Lung (tissue), 12 donors: ENCODE data around the gene MRPS17. TPM values are rescaled to one million over a fixed set of nuclear protein-coding genes. Genes with fewer than 3 reads are reported as not detected.
A peak's percentile ranks its signal among the peaks of the same experiment; 100 is the strongest.

ENCODE experiments used
- ATAC-seq: fragments of 200-7000 bp; cut with Tn5 transposase; one replicate; pipeline ENCODE4 v1.9.1; 2020; ENCODE audit warnings: moderate number of reproducible peaks; ENCODE audit not compliant: insufficient read depth, low FRiP score
- DNase-seq, 3 donors: peaks; one replicate each; pipeline ENCODE4 v3.0.0-alpha.2; 2013 to 2017
- H3K27ac ChIP-seq, 2 donors: one replicate each; pipeline ENCODE4 v1.5.1; 2013; ENCODE audit warnings: mild to moderate bottlenecking in 2 of 2, moderate library complexity in 2 of 2, control low read depth in 1 of 2, inconsistent platforms in 1 of 2, low read depth in 1 of 2, low read length in 1 of 2
- H3K27me3 ChIP-seq, 3 donors: one replicate each; pipeline ENCODE4 v1.5.1; 2013; ENCODE audit warnings: low read length in 2 of 3; ENCODE audit not compliant: control insufficient read depth in 3 of 3, insufficient read depth in 3 of 3
- H3K36me3 ChIP-seq, 4 donors: one replicate each; pipeline ENCODE4 v1.5.1; 2013; ENCODE audit warnings: low read length in 4 of 4, mild to moderate bottlenecking in 1 of 4, moderate library complexity in 1 of 4; ENCODE audit not compliant: control insufficient read depth in 4 of 4, insufficient read depth in 4 of 4
- H3K4me1 ChIP-seq, 5 donors: one replicate each; pipeline ENCODE4 v1.5.1; 2013; ENCODE audit warnings: low read length in 5 of 5, mild to moderate bottlenecking in 2 of 5, moderate library complexity in 1 of 5; ENCODE audit not compliant: control insufficient read depth in 5 of 5, insufficient read depth in 5 of 5
- H3K4me3 ChIP-seq: one replicate; pipeline ENCODE4 v1.5.1; 2013; ENCODE audit warnings: mild to moderate bottlenecking, control low read depth, moderate library complexity
- H3K9ac ChIP-seq, 2 donors: one replicate each; pipeline ENCODE4 v1.5.1; 2013; ENCODE audit warnings: low read length in 2 of 2, control low read depth in 1 of 2; ENCODE audit not compliant: insufficient read depth in 1 of 2
- H3K9me3 ChIP-seq, 4 donors: one replicate each; pipeline ENCODE4 v1.5.1; 2013; ENCODE audit warnings: low read length in 3 of 4, mild to moderate bottlenecking in 1 of 4, moderate library complexity in 1 of 4; ENCODE audit not compliant: control insufficient read depth in 4 of 4, insufficient read depth in 3 of 4
- WGBS, 2 donors: extraction: QIAGEN DNeasy Blood & Tissue Kit; methylation state at CpG; one replicate each; pipeline ENCODE4 v1.1.7; 2013; 5-methylcytosine and 5-hydroxymethylcytosine counted together
- polyA plus RNA-seq, 2 donors: library from polyadenylated mRNA; stranded (reverse); fragments of 200-250 nt; gene quantifications; one replicate each; pipeline ENCODE4 v1.2.1, GENCODE V29; 2013
- total RNA-seq, 2 donors: library from RNA; depleted of rRNA in 1 of 2; stranded (reverse); fragments of >200 nt in 1 of 2; gene quantifications; one replicate each; pipeline ENCODE4 v1.2.1, GENCODE V29; 2014 to 2021
- TF ChIP-seq, protein P1 (sequence below): IDR thresholded peaks from 2 replicates; pipeline ENCODE4 v1.5.1; 2012; ENCODE audit warnings: mild to moderate bottlenecking; ENCODE audit errors: control extremely low read depth, extremely low read depth
- donor health status: control.
- donor health status: control.
- donor health status: Bipolar disorder and iron deficiency.
- donor health status: healthy.
- donor health status: DM: yes; HTN: yes; CAD: no.

Gene MRPS17
- total and polyA plus RNA-seq, 4 donors: 6.4 to 14.8 (median 12.6) TPM

DNA sequence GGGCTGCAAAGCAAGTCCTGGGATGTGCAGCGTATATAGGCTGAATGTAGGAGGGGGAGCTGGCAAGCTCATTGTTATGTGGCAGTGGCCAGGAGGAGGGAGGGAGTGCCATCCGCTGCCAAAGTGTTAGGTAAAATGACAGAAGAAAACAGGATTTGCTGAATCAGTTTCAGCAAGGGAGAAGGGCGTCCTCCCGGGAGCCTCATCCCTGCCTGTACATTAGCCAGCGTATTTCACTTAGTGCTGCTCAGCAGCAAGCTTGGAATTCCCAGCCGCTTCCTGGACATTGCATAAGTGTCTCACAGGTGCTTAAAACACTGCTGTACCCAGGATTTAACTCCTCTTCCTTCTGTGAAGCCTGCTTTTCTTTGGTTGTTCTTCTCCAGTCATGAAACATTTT, 15.2 kb downstream of the MRPS17 start:
- Histone ChIP-seq H3K27me3 (no peaks in the 10 kb centered on the region), H3K4me1 (peaks cover 4 to 13% (median 6%) of the 10 kb centered on the region in 5 donors), H3K27ac (peak overlapping the region in 1 of 2 donors; percentile 88), H3K9ac (no peak overlapping the region), H3K9me3 (no peaks in the 10 kb centered on the region), H3K4me3 (no peak overlapping the region), H3K36me3 (peaks cover 0 to 12% (median 8%) of the 10 kb centered on the region in 4 donors)
- TF ChIP-seq, protein P1, sequence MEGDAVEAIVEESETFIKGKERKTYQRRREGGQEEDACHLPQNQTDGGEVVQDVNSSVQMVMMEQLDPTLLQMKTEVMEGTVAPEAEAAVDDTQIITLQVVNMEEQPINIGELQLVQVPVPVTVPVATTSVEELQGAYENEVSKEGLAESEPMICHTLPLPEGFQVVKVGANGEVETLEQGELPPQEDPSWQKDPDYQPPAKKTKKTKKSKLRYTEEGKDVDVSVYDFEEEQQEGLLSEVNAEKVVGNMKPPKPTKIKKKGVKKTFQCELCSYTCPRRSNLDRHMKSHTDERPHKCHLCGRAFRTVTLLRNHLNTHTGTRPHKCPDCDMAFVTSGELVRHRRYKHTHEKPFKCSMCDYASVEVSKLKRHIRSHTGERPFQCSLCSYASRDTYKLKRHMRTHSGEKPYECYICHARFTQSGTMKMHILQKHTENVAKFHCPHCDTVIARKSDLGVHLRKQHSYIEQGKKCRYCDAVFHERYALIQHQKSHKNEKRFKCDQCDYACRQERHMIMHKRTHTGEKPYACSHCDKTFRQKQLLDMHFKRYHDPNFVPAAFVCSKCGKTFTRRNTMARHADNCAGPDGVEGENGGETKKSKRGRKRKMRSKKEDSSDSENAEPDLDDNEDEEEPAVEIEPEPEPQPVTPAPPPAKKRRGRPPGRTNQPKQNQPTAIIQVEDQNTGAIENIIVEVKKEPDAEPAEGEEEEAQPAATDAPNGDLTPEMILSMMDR: no peak
- ATAC-seq: no peak
- WGBS, 2 donors: 75 to 88% methylated on average over 6 of the region's 6 CpGs
- DNase-seq: no peak

DNA sequence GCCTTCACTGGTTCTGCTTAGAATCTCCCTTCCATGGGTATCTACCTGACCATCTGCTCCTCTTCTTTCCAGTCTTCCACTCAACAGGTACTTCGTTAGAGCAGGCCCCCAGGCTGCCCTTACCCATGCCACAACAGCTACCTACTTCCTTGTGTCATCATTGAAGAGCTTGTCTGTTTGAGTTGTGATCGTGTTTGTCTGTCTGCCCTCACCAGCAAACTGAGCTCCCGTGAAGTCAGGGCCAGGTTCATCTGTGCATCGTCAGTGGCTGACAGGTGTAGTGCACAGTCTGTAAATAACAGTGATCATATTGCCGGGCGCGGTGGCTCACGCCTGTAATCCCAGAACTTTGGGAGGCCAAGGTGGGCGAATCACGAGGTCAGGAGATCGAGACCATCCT, 17.7 kb downstream of the MRPS17 start:
- ATAC-seq: no peak
- 94 to 96% methylated on average over 11 of the region's 11 CpGs for WGBS, 2 donors
- no peak overlapping the region for H3K9ac ChIP-seq
- peaks cover 0 to 12% (median 8%) of the 10 kb centered on the region in 4 donors for H3K36me3 ChIP-seq
- H3K4me1 ChIP-seq: peaks cover 0 to 12% (median 6%) of the 10 kb centered on the region in 5 donors
- peak overlapping the region in 1 of 2 donors; percentile 62 for H3K27ac ChIP-seq
- H3K9me3 ChIP-seq: no peaks in the 10 kb centered on the region
- no peaks in the 10 kb centered on the region for H3K27me3 ChIP-seq
- TF ChIP-seq, protein P1: no peak
- H3K4me3 ChIP-seq: no peak overlapping the region
- DNase-seq: no peak

GRCh38 chr7:55970561-55970960, 18.9 kb downstream of the MRPS17 start:
- H3K27me3 ChIP-seq: no peaks in the 10 kb centered on the region
- H3K4me1 ChIP-seq: peaks cover 0 to 12% (median 6%) of the 10 kb centered on the region in 5 donors
- no peak overlapping the region for H3K4me3 ChIP-seq
- H3K27ac ChIP-seq: peak overlapping the region in 1 of 2 donors; percentile 74
- H3K9ac ChIP-seq: no peak overlapping the region
- ATAC-seq (no peak), DNase-seq (no peak)
- H3K9me3 ChIP-seq: no peaks in the 10 kb centered on the region
- WGBS, 2 donors: 96 to 97% methylated on average over 7 of the region's 7 CpGs
- H3K36me3 ChIP-seq: peaks cover 0 to 12% (median 9%) of the 10 kb centered on the region in 4 donors
- TF ChIP-seq, protein P1: no peak

DNA sequence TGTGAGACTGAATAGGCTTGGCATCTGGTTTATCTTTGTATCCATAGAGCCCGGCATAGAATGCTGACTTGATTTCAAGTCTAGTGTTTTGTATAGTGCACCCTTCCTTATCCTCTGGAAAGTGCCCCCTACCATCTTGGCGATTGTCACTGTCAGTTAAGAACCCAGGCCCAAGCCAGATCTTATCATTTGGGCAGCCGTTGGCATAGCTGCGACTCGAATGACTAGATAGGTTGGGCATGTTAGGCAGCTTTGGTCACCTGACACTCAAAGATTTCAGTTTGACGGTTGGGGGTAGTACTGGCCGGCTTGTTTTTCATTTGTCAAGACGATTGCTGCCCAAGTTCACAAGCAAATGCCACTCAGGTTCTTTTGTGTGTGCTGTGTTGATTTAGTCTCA, 19.3 kb downstream of the MRPS17 start:
- peak overlapping the region in 1 of 2 donors; percentile 74 for H3K27ac ChIP-seq
- no peak for DNase-seq
- TF ChIP-seq, protein P1: no peak
- H3K27me3 ChIP-seq: no peaks in the 10 kb centered on the region
- ATAC-seq: no peak
- WGBS, 2 donors: 62 to 81% methylated on average over 8 of the region's 8 CpGs
- H3K4me1 ChIP-seq: peaks cover 0 to 12% (median 2%) of the 10 kb centered on the region in 5 donors
- H3K9ac ChIP-seq: no peak overlapping the region
- H3K4me3 ChIP-seq: no peak overlapping the region
- H3K36me3 ChIP-seq: peaks cover 0 to 12% (median 9%) of the 10 kb centered on the region in 4 donors
- H3K9me3 ChIP-seq: no peaks in the 10 kb centered on the region
